ENCODE measurements around the gene GUSB.
"Not testable (repeated sequence)": the region's sequence is repeated elsewhere in the genome, so short reads cannot be mapped to it uniquely, and the experiment has no call there.

Gene GUSB

GRCh38 chr7:65975814-65976445, 6.1 kb downstream of the GUSB start:
- no peak for DNase-seq (ENCODE audit: low read depth)

GRCh38 chr7:65974876-65975275, 7.1 kb downstream of the GUSB start:
- no peak for DNase-seq (ENCODE audit: low read depth)

- DNase-seq (ENCODE audit: low read depth), result no peak
Measured at GRCh38 chr7:65974191-65974801, 7.7 kb downstream of the GUSB start.

GRCh38 chr7:65972976-65973375, 9.0 kb downstream of the GUSB start:
- DNase-seq (ENCODE audit: low read depth), result no peak

GRCh38 chr7:65971021-65971420, 11.0 kb downstream of the GUSB start:
- DNase-seq (ENCODE audit: low read depth), result no peak

- DNase-seq (ENCODE audit: low read depth), result no peak
Measured at GRCh38 chr7:65968256-65969185, 13.5 kb downstream of the GUSB start.

GRCh38 chr7:65967361-65968155, 14.5 kb downstream of the GUSB start:
- no peak for DNase-seq (ENCODE audit: low read depth)

GRCh38 chr7:65966146-65966545, 15.9 kb downstream of the GUSB start:
- DNase-seq (ENCODE audit: low read depth), result no peak

- DNase-seq (ENCODE audit: low read depth), result not testable (repeated sequence)
Measured at GRCh38 chr7:65964671-65965070, 17.3 kb downstream of the GUSB start.

- no peak for DNase-seq (ENCODE audit: low read depth)
Measured at GRCh38 chr7:65962033-65962432, 20.0 kb downstream of the GUSB start.

GRCh38 chr7:65960351-65961074, 21.5 kb downstream of the GUSB start:
- no peak for DNase-seq (ENCODE audit: low read depth)

- no peak for DNase-seq (ENCODE audit: low read depth)
Measured at GRCh38 chr7:65955718-65956117, 26.3 kb downstream of the GUSB start.

- no peak for DNase-seq (ENCODE audit: low read depth)
Measured at GRCh38 chr7:65953890-65954450, 28.0 kb downstream of the GUSB start.

- no peak for DNase-seq (ENCODE audit: low read depth)
Measured at GRCh38 chr7:65953001-65953720, 28.9 kb downstream of the GUSB start.

GRCh38 chr7:65951837-65952578, 30.0 kb downstream of the GUSB start:
- no peak for DNase-seq (ENCODE audit: low read depth)

GRCh38 chr7:65946904-65947303, 35.1 kb downstream of the GUSB start:
- peak; percentile 64 for DNase-seq (ENCODE audit: low read depth)

- not testable (repeated sequence) for DNase-seq (ENCODE audit: low read depth)
Measured at GRCh38 chr7:65945787-65946186, 36.2 kb downstream of the GUSB start.

- DNase-seq (ENCODE audit: low read depth), result no peak
Measured at GRCh38 chr7:65938336-65938895, 43.6 kb downstream of the GUSB start.

- DNase-seq (ENCODE audit: low read depth), result no peak
Measured at GRCh38 chr7:65937296-65937695, 44.7 kb downstream of the GUSB start.

Data from ELR (cell line).